Astrocyte of the spinal cord (primary cell): ENCODE data around the gene CCDC57.
A peak's percentile ranks its signal among the peaks of the same experiment; 100 is the strongest.
"Not testable (repeated sequence)": the region's sequence is repeated elsewhere in the genome, so short reads cannot be mapped to it uniquely, and the experiment has no call there.

Experiments
- DNase-seq: peaks from one replicate; pipeline ENCODE4 v3.0.0; 2011; ENCODE audit warnings: low read depth, low spot score
- H3K4me3 ChIP-seq: 2 replicates; pipeline ENCODE4 v1.5.1; 2011; ENCODE audit warnings: low read depth, mild to moderate bottlenecking, low read length, moderate library complexity
- CTCF ChIP-seq: IDR thresholded peaks from 2 replicates; pipeline ENCODE4 v1.5.1; 2012; ENCODE audit warnings: low read depth, mild to moderate bottlenecking, low read length, inconsistent platforms
- in situ Hi-C: cut with HindIII; loops from 2 replicates; pipeline ENCODE4 v1.10.0; 2017; ENCODE audit warnings: low sequenced_read_pairs

Gene CCDC57

GRCh38 chr17:82143333-82143732 lies 69.3 kb downstream of the CCDC57 start:
- in situ Hi-C loops = no loop called here

GRCh38 chr17:82139961-82140360 lies 72.7 kb downstream of the CCDC57 start:
- H3K4me3 ChIP-seq, DNase-seq, in situ Hi-C loops: not testable (repeated sequence)

More at GRCh38 chr17:82143333-82143732, 69.3 kb downstream of the CCDC57 start:
- DNase-seq = no peak
- no peak overlapping the region for H3K4me3 ChIP-seq
- no peak for TF ChIP-seq CTCF

GRCh38 chr17:82138511-82138992 lies 74.1 kb downstream of the CCDC57 start:
- no peak for DNase-seq
- H3K4me3 ChIP-seq = no peak overlapping the region
- TF ChIP-seq CTCF = no peak
- in situ Hi-C loops = no loop called here

GRCh38 chr17:82134101-82134500 lies 78.5 kb downstream of the CCDC57 start:
- H3K4me3 ChIP-seq = no peak overlapping the region
- in situ Hi-C loops = no loop called here
- no peak for DNase-seq
- no peak for TF ChIP-seq CTCF

- H3K4me3 ChIP-seq, in situ Hi-C loops: not testable (repeated sequence)
- DNase-seq = peak; percentile 22
Measured at GRCh38 chr17:82133166-82133953, 79.3 kb downstream of the CCDC57 start.

GRCh38 chr17:82129095-82129494 lies 83.5 kb downstream of the CCDC57 start:
- H3K4me3 ChIP-seq = no peak overlapping the region
- TF ChIP-seq CTCF = no peak
- DNase-seq = no peak
- in situ Hi-C loops = no loop called here

- H3K4me3 ChIP-seq = no peak overlapping the region
- in situ Hi-C loops = no loop called here
- TF ChIP-seq CTCF = no peak
- DNase-seq = no peak
Measured at GRCh38 chr17:82128287-82128686, 84.4 kb downstream of the CCDC57 start.

- H3K4me3 ChIP-seq = no peak overlapping the region
- no peak for DNase-seq
- TF ChIP-seq CTCF = no peak
- in situ Hi-C loops = no loop called here
Measured at GRCh38 chr17:82127704-82128103, 84.9 kb downstream of the CCDC57 start.
